T-cell (primary cell): ENCODE measurements around the gene NOL11. TPM values are rescaled to one million over a fixed set of nuclear protein-coding genes. Genes with fewer than 3 reads are reported as not detected.
A peak's percentile ranks its signal among the peaks of the same experiment; 100 is the strongest.

ENCODE experiments used
- ATAC-seq, 4 experiments: fragments of 200-7000 bp in 3 of 4; fragments of 150-1000 bp in 1 of 4; cut with Tn5 transposase; replicated peaks in 1 of 4; 1 replicate in 3 of 4; 2 replicates in 1 of 4; pipeline ENCODE4 v1.10.0; 2021; ENCODE audit warnings: moderate library complexity in 3 of 4, mild to moderate bottlenecking in 2 of 4, moderate number of reproducible peaks in 1 of 4
- CTCF ChIA-PET, 2 donors: fragments of 300-600 bp; sonication (Branson Sonifier 250); formaldehyde crosslinking; loops; one replicate each; lab custom pipeline; 2022; ENCODE audit warnings: antibody characterized with exemption in 2 of 2; lab: Charles Lee
- POLR2A ChIA-PET, 2 donors: fragments of 300-600 bp; sonication (Branson Sonifier 250); formaldehyde crosslinking; loops; one replicate each; lab custom pipeline; 2022; ENCODE audit warnings: antibody characterized with exemption in 2 of 2; lab: Charles Lee
- DNase-seq, 35 experiments: peaks; one replicate each; pipeline versions ENCODE4 v3.0.0 to v3.0.0-alpha.2; 2013 to 2023
- H3K27ac ChIP-seq: one replicate; pipeline ENCODE4 v1.5.1; 2013; ENCODE audit warnings: low read length
- H3K27me3 ChIP-seq, 2 experiments: replicated peaks in 1 of 2; 1 replicate in 1 of 2; 2 replicates in 1 of 2; pipeline versions ENCODE4 v1.6.1 to v1.7.0; 2013; ENCODE audit warnings: low read length in 1 of 2, mixed read lengths in 1 of 2; ENCODE audit not compliant: control insufficient read depth in 2 of 2, insufficient read depth in 2 of 2; ENCODE audit errors: extremely low read depth in 1 of 2
- H3K36me3 ChIP-seq, 2 donors: 1 replicate in 1 of 2; 2 replicates in 1 of 2; pipeline versions ENCODE4 v1.6.1 to v1.7.0; 2013; ENCODE audit warnings: low read length in 1 of 2; ENCODE audit not compliant: control insufficient read depth in 2 of 2, insufficient read depth in 1 of 2; ENCODE audit errors: extremely low read depth in 1 of 2
- H3K4me1 ChIP-seq, 2 experiments: 1 replicate in 1 of 2; 2 replicates in 1 of 2; pipeline versions ENCODE4 v1.6.1 to v1.7.0; 2013; ENCODE audit warnings: low read length in 2 of 2, mixed read lengths in 1 of 2; ENCODE audit not compliant: insufficient read depth in 2 of 2, control insufficient read depth in 1 of 2; ENCODE audit errors: extremely low read depth in 1 of 2
- H3K4me3 ChIP-seq, 2 donors: 1 replicate in 1 of 2; 2 replicates in 1 of 2; pipeline versions ENCODE4 v1.5.1 to v1.7.0; 2013; ENCODE audit warnings: mild to moderate bottlenecking in 2 of 2, low read length in 1 of 2, moderate library complexity in 1 of 2; ENCODE audit not compliant: control insufficient read depth in 1 of 2; ENCODE audit errors: extremely low read depth in 1 of 2
- H3K9me3 ChIP-seq: 2 replicates; pipeline ENCODE4 v1.7.0; 2013
- H3K27ac Mint-ChIP-seq, 2 donors: one replicate each; pipeline ENCODE4 v1.8.0; 2020 to 2021; ENCODE audit warnings: mild to moderate bottlenecking in 2 of 2, mixed read lengths in 2 of 2
- H3K27me3 Mint-ChIP-seq, 2 donors: one replicate each; pipeline ENCODE4 v1.8.0; 2021 to 2022; ENCODE audit warnings: mixed read lengths in 2 of 2
- H3K36me3 Mint-ChIP-seq: one replicate; pipeline ENCODE4 v1.8.0; 2021; ENCODE audit warnings: mixed read lengths
- H3K4me1 Mint-ChIP-seq, 3 donors: one replicate each; pipeline ENCODE4 v1.8.0; 2020 to 2022; ENCODE audit warnings: mixed read lengths in 3 of 3, mild to moderate bottlenecking in 1 of 3
- H3K4me3 Mint-ChIP-seq, 3 donors: one replicate each; pipeline ENCODE4 v1.8.0; 2020 to 2022; ENCODE audit warnings: mild to moderate bottlenecking in 3 of 3, mixed read lengths in 3 of 3, moderate library complexity in 3 of 3
- H3K9me3 Mint-ChIP-seq, 3 donors: one replicate each; pipeline ENCODE4 v1.8.0; 2020 to 2022; ENCODE audit warnings: mixed read lengths in 3 of 3
- WGBS: methylation state at CpG from one replicate; pipeline ENCODE4 v1.1.5; 2013; ENCODE audit warnings: missing lambda C conversion rate; ENCODE audit not compliant: insufficient coverage; 5-methylcytosine and 5-hydroxymethylcytosine counted together
- total RNA-seq, 35 experiments: library from RNA in 6 of 35; stranded (reverse) in 6 of 35; fragments of 120-200 nt in 1 of 35; gene quantifications; one replicate each; pipeline versions ENCODE4 v1.2.1 to v1.2.4 and lab custom pipeline; 2013 to 2026

NOL11 gene
- total RNA-seq, 5 donors from 2014 or later (not counting 1 experiment from before 2014, with no cell fraction given): 52.0 to 69.0 (median 58.8) TPM

DNA sequence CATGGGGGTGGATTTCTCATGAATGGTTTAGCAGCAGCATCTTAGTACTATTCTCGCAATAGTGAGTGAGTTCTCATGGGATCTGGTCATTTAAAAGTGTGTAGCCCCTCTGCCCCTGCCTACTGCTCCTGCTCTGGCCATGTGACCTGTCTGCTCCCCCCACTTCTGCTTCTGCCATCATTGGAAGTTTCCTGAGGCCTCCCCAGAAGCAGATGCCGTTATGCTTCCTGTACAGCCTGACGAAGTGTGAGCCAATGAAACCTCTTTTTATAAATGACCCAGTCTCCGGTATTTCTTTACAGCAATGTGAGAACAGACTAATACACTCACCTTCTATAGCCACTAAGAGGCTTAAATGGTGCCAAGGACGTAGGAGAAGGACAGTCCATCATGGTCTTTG, 51.5 kb downstream of the NOL11 start:
- no peaks in the 10 kb centered on the region for H3K9me3 Mint-ChIP-seq
- CTCF ChIA-PET: no interaction called here
- H3K4me1 Mint-ChIP-seq: no peaks in the 10 kb centered on the region
- H3K4me3 Mint-ChIP-seq: no peak overlapping the region
- DNase-seq: no peak
- peaks cover 2 to 4% of the 10 kb centered on the region in 2 donors for H3K27me3 Mint-ChIP-seq
- POLR2A ChIA-PET: no interaction called here
- no peaks in the 10 kb centered on the region for H3K4me1 ChIP-seq
- no peak for ATAC-seq
- H3K4me3 ChIP-seq: no peak overlapping the region
- H3K9me3 ChIP-seq: no peaks in the 10 kb centered on the region
- WGBS: 74% methylated on average over 4 of the region's 5 CpGs
- no peak overlapping the region for H3K27ac Mint-ChIP-seq
- H3K27me3 ChIP-seq: no peaks in the 10 kb centered on the region
- peaks cover 9% of the 10 kb centered on the region for H3K36me3 Mint-ChIP-seq
- H3K36me3 ChIP-seq: peaks cover 0 to 7% of the 10 kb centered on the region in 2 donors
- H3K27ac ChIP-seq: no peak overlapping the region

DNA sequence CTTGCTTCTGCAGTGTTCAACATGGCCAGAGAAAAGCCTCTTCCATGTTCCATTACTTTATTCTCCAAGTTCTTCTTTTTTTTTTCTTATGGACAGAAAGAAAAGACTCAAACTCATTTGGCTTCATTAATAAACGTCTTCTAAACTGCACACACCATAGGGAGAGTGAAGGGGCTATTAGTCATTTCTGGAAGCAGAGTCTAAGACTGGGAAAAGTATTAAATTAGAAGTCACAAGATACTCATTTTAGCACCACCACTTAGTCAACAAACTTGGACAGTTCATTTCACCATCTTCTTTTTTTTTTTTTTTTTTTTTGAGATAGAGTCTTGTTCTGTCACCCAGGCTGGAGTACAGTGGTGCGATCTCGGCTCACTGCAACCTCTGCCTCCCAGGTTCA, 52.8 kb downstream of the NOL11 start:
- Mint-ChIP-seq H3K27me3 (peaks cover 3 to 4% of the 10 kb centered on the region in 2 donors), H3K4me1 (no peaks in the 10 kb centered on the region), H3K27ac (no peak overlapping the region), H3K36me3 (peaks cover 5% of the 10 kb centered on the region), H3K9me3 (no peaks in the 10 kb centered on the region), H3K4me3 (no peak overlapping the region)
- Histone ChIP-seq H3K27me3 (no peaks in the 10 kb centered on the region), H3K4me1 (no peaks in the 10 kb centered on the region), H3K4me3 (no peak overlapping the region), H3K9me3 (no peaks in the 10 kb centered on the region), H3K36me3 (peaks cover 0 to 2% of the 10 kb centered on the region in 2 donors), H3K27ac (no peak overlapping the region)
- ChIA-PET POLR2A (no interaction called here), CTCF (no interaction called here)
- WGBS: 83% methylated on average over 2 of the region's 3 CpGs
- no peak for ATAC-seq
- DNase-seq: no peak

DNA sequence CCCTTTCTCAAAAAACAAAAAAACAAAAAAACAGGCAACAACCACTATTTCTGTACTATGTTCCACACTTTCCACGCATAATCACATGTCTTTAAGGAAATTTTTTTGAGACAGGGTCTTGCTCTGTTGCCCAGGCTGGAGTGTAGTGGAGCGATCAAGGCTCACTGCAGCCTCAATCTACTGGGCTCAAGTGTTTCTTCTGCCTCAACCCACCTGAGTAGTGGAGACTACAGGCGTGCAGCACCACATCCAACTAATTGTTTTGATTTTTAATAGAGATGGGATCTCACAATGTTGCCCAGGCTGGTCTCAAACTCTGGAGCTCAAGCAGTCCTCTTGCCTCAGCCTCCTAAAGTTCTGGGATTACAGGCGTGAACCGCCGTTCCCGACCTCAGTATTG, 54.9 kb downstream of the NOL11 start:
- Histone ChIP-seq H3K27ac (no peak overlapping the region), H3K4me3 (no peak overlapping the region), H3K36me3 (no peaks in the 10 kb centered on the region), H3K27me3 (no peaks in the 10 kb centered on the region), H3K9me3 (no peaks in the 10 kb centered on the region), H3K4me1 (no peaks in the 10 kb centered on the region)
- WGBS: 97% methylated on average over 5 of the region's 7 CpGs
- H3K4me1 Mint-ChIP-seq: no peaks in the 10 kb centered on the region
- no peak for ATAC-seq
- H3K4me3 Mint-ChIP-seq: no peak overlapping the region
- no peaks in the 10 kb centered on the region for H3K9me3 Mint-ChIP-seq
- no peaks in the 10 kb centered on the region for H3K36me3 Mint-ChIP-seq
- POLR2A ChIA-PET: no interaction called here
- no peak overlapping the region for H3K27ac Mint-ChIP-seq
- H3K27me3 Mint-ChIP-seq: peaks cover 3 to 4% of the 10 kb centered on the region in 2 donors
- no peak for DNase-seq
- CTCF ChIA-PET: no interaction called here

DNA sequence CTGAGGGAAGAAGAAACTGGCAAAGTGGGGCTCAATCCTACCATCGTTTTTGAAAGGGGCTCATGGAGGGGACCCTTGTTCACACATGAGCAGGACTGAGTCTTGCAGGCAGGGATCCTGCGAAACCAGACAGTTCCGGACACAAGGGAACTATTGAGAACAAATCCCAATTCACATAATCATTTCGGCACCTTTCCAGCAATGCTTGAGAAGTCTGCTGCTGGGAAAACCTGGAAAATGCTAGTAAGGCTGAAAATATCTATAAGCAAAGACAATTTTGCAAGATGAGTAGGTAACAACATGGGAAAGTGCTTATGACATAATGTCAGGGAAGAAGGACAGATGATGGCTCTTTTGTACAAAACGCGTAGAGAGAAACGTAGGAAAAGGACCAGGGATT, 55.5 kb downstream of the NOL11 start:
- Mint-ChIP-seq H3K27me3 (peaks cover 3 to 4% of the 10 kb centered on the region in 2 donors), H3K36me3 (no peaks in the 10 kb centered on the region), H3K4me1 (no peaks in the 10 kb centered on the region), H3K4me3 (no peak overlapping the region), H3K27ac (no peak overlapping the region), H3K9me3 (no peaks in the 10 kb centered on the region)
- Histone ChIP-seq H3K4me1 (no peaks in the 10 kb centered on the region), H3K27ac (no peak overlapping the region), H3K4me3 (no peak overlapping the region), H3K36me3 (no peaks in the 10 kb centered on the region), H3K9me3 (no peaks in the 10 kb centered on the region), H3K27me3 (no peaks in the 10 kb centered on the region)
- DNase-seq (no peak), ATAC-seq (no peak)
- CTCF ChIA-PET: no interaction called here
- no CpG with 5 or more reads among the region's 7 CpGs for WGBS
- POLR2A ChIA-PET: no interaction called here

DNA sequence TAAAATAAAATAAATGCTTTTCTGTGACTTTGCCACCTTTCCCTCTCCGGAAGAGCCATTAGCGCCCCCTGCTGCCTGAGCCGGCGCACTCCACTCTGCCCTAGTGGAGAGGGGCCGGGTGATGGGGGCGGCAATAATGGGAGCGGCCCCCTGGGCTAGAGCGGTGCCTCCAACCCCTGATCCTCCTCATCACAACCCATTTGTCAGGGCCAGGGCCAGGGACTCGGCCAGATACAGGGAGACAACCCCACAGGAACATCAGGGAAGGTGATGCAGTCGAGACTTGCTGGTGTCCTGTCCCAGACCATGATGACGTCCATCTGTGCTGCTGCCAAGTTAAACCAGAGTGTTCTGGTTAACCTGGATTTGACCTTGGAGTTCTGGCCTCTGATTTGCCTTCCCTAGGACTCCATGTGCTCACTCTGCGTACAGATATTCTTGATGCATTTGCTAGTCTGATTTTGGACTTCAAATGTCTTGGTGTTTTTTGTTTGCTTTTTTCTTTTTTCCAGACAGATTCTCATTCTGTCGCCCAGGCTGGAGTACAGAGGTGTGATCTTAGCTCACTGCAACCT, 61.4 kb downstream of the NOL11 start:
- Histone ChIP-seq H3K27ac (no peak overlapping the region), H3K27me3 (no peaks in the 10 kb centered on the region), H3K9me3 (no peaks in the 10 kb centered on the region), H3K4me3 (no peak overlapping the region), H3K36me3 (no peaks in the 10 kb centered on the region), H3K4me1 (no peaks in the 10 kb centered on the region)
- ChIA-PET POLR2A (no interaction called here), CTCF (no interaction called here)
- Mint-ChIP-seq H3K27me3 (peaks cover 0 to 2% of the 10 kb centered on the region in 2 donors), H3K4me3 (no peak overlapping the region), H3K4me1 (no peaks in the 10 kb centered on the region), H3K27ac (no peak overlapping the region), H3K36me3 (no peaks in the 10 kb centered on the region), H3K9me3 (no peaks in the 10 kb centered on the region)
- WGBS: 89% methylated on average over 3 of the region's 13 CpGs
- DNase-seq (peak in 24 of 35 experiments; percentile 0 to 47 (median 10)), ATAC-seq (peak in 1 of 4 experiments; percentile 65)

DNA sequence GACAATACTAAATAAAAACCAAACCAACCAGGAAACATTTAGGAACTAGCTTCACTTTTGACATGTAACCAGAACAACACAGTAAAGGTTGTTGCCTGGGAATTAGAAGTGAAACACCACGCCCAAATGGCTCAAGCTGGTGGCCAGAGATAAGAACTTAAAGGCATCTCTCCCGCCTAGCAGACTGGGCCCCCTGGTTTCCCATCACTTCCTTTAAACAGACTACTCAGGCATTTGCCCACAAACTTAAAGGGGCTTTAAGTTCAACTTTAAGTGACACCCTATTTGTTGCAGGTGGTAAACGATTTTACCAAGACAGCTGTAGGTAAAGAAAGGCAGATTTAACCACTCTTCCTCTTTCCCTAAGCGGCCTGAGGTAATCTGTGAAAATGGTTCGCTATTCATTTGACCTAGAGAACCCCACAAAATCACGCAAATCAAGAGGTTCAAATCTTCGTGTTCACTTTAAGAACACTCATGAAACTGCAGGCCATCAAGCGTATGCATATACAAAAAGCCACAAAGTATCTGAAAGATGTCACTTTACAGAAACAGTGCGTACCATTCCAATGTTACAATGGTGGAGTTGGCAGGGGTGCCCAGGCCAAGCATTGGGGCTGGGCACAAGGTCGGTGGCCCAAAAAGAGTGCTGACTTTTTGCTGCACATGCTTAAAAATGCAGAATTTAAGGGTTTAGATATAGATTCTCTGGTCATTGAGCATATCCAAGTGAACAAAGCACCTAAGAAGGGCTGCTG, 66.8 kb downstream of the NOL11 start:
- no peak overlapping the region for H3K27ac Mint-ChIP-seq
- peaks cover 0 to 4% (median 0%) of the 10 kb centered on the region in 3 donors for H3K9me3 Mint-ChIP-seq
- Histone ChIP-seq H3K36me3 (no peaks in the 10 kb centered on the region), H3K9me3 (no peaks in the 10 kb centered on the region), H3K27ac (no peak overlapping the region), H3K4me1 (no peaks in the 10 kb centered on the region), H3K27me3 (peaks cover 0 to 4% of the 10 kb centered on the region in 2 experiments), H3K4me3 (no peak overlapping the region)
- H3K4me3 Mint-ChIP-seq: no peak overlapping the region
- ChIA-PET CTCF (no interaction called here), POLR2A (no interaction called here)
- peaks cover 0 to 1% of the 10 kb centered on the region in 2 donors for H3K27me3 Mint-ChIP-seq
- no peaks in the 10 kb centered on the region for H3K36me3 Mint-ChIP-seq
- no peaks in the 10 kb centered on the region for H3K4me1 Mint-ChIP-seq
- ATAC-seq (no peak), DNase-seq (no peak)
- 40% methylated on average over 2 of the region's 10 CpGs for WGBS
